ENCODE data around the gene GADL1. TPM values are rescaled to one million over a fixed set of nuclear protein-coding genes. Genes with fewer than 3 reads are reported as not detected.

The GADL1 gene
- total RNA-seq, 1 donor from 2014 or later: not detected

- Histone ChIP-seq H3K36me3 (no peaks in the 10 kb centered on the region), H3K27ac (no peak overlapping the region), H3K9me3 (no peaks in the 10 kb centered on the region), H3K27me3 (no peaks in the 10 kb centered on the region), H3K4me3 (no peak overlapping the region), H3K4me1 (no peaks in the 10 kb centered on the region)
- intact Hi-C loops (cut with DNase I): no loop called here
- TF ChIP-seq, protein P1, sequence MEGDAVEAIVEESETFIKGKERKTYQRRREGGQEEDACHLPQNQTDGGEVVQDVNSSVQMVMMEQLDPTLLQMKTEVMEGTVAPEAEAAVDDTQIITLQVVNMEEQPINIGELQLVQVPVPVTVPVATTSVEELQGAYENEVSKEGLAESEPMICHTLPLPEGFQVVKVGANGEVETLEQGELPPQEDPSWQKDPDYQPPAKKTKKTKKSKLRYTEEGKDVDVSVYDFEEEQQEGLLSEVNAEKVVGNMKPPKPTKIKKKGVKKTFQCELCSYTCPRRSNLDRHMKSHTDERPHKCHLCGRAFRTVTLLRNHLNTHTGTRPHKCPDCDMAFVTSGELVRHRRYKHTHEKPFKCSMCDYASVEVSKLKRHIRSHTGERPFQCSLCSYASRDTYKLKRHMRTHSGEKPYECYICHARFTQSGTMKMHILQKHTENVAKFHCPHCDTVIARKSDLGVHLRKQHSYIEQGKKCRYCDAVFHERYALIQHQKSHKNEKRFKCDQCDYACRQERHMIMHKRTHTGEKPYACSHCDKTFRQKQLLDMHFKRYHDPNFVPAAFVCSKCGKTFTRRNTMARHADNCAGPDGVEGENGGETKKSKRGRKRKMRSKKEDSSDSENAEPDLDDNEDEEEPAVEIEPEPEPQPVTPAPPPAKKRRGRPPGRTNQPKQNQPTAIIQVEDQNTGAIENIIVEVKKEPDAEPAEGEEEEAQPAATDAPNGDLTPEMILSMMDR (IDR thresholded peaks at IDR 0.05): no peak
- DNase-seq (ENCODE audit: low spot score in 2 of 2): no peak
Observed at GRCh38 chr3:30904996-30905395, 10.5 kb upstream of the GADL1 start.

GRCh38 chr3:30895329-30895728 is 868 bp upstream of the GADL1 start:
- TF ChIP-seq, protein P1 (IDR thresholded peaks at IDR 0.05): no peak
- no peak for DNase-seq (ENCODE audit: low spot score in 2 of 2)
- Histone ChIP-seq H3K36me3 (no peaks in the 10 kb centered on the region), H3K27me3 (no peaks in the 10 kb centered on the region), H3K4me1 (peaks cover 0 to 3% of the 10 kb centered on the region in 2 donors), H3K9me3 (no peaks in the 10 kb centered on the region), H3K27ac (no peak overlapping the region), H3K4me3 (peak overlapping the region in 1 of 2 donors; percentile 83)
- intact Hi-C loops (cut with DNase I): no loop called here

- Histone ChIP-seq H3K36me3 (no peaks in the 10 kb centered on the region), H3K27ac (no peak overlapping the region), H3K4me3 (peak overlapping the region; percentile 83), H3K27me3 (no peaks in the 10 kb centered on the region), H3K9me3 (no peaks in the 10 kb centered on the region), H3K4me1 (peaks cover 0 to 3% of the 10 kb centered on the region in 2 donors)
- intact Hi-C loops (cut with DNase I): no loop called here
- no peak for DNase-seq (ENCODE audit: low spot score in 2 of 2)
- TF ChIP-seq, protein P1 (IDR thresholded peaks at IDR 0.05): no peak
Observed at GRCh38 chr3:30893678-30894325, 659 bp downstream of the GADL1 start.

GRCh38 chr3:30890907-30891306 is 3.6 kb downstream of the GADL1 start:
- no peak overlapping the region for H3K4me3 ChIP-seq
- peaks cover 0 to 3% of the 10 kb centered on the region in 2 donors for H3K4me1 ChIP-seq
- TF ChIP-seq, protein P1 (IDR thresholded peaks at IDR 0.05): no peak
- no peak overlapping the region for H3K27ac ChIP-seq
- no peaks in the 10 kb centered on the region for H3K36me3 ChIP-seq
- H3K27me3 ChIP-seq: no peaks in the 10 kb centered on the region
- intact Hi-C loops (cut with DNase I): no loop called here
- no peaks in the 10 kb centered on the region for H3K9me3 ChIP-seq
- DNase-seq (ENCODE audit: low spot score in 2 of 2): no peak

DNA sequence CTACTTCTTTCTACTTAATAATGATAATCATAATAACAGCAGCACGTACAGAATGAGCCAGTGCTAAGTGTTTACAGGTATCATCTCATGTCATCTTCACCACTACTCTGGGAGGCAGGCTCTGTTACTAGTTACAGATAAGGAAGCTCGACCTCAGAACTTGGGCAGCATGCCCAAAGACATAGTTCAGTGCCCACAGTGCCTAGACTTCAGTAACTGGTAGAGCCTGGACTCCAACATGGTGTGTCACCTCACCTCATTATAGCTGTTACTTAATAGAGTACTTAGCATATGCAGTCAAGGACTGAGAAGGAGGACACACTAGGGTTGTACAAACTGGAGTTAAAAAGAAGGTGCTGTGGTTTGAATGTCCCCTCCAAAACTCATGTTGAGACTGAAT is 7.6 kb downstream of the GADL1 start:
- H3K9me3 ChIP-seq: no peaks in the 10 kb centered on the region
- H3K36me3 ChIP-seq: no peaks in the 10 kb centered on the region
- DNase-seq (ENCODE audit: low spot score in 2 of 2): no peak
- no peak overlapping the region for H3K4me3 ChIP-seq
- no peaks in the 10 kb centered on the region for H3K4me1 ChIP-seq
- H3K27me3 ChIP-seq: no peaks in the 10 kb centered on the region
- intact Hi-C loops (cut with DNase I): no loop called here
- no peak overlapping the region for H3K27ac ChIP-seq
- TF ChIP-seq, protein P1 (IDR thresholded peaks at IDR 0.05): no peak

- Histone ChIP-seq H3K27ac (no peak overlapping the region), H3K36me3 (no peaks in the 10 kb centered on the region), H3K9me3 (no peaks in the 10 kb centered on the region), H3K4me3 (no peak overlapping the region), H3K27me3 (no peaks in the 10 kb centered on the region), H3K4me1 (no peaks in the 10 kb centered on the region)
- intact Hi-C loops (cut with DNase I): no loop called here
- DNase-seq (ENCODE audit: low spot score in 2 of 2): no peak
- TF ChIP-seq, protein P1 (IDR thresholded peaks at IDR 0.05): no peak
Observed at GRCh38 chr3:30878862-30879261, 15.6 kb downstream of the GADL1 start.
